ENCODE data around the gene ERO1B. TPM values are rescaled to one million over a fixed set of nuclear protein-coding genes. Genes with fewer than 3 reads are reported as not detected.

The ERO1B gene
- total RNA-seq, 2 donors from 2014 or later, result 10.4 to 12.0 TPM

DNA sequence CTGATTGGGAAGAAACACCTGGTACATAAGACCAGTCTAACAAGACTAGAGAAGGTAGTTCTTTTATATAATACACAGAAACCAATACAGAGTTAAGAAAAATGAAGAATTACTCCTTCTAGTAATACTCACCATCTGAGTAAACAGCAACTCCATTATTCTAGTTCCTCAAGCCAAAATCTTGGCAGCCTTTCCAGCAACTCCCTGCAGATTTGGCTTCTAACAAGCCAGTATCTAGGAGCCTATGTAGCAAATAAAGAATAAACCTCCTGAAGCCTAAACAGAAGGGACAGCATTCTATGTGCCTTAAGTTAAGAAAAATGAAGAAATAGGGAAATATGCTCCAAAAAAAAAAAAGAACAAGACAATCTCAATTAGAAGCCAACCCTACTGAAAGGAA is 24.5 kb downstream of the ERO1B start:
- Histone ChIP-seq H3K27ac (no peak overlapping the region), H3K27me3 (replicated peaks; ENCODE audit: insufficient read depth) (no peaks in the 10 kb centered on the region), H3K4me1 (replicated peaks) (no peaks in the 10 kb centered on the region), H3K4me3 (no peak overlapping the region), H3K36me3 (no peaks in the 10 kb centered on the region), H3K9me3 (no peaks in the 10 kb centered on the region)
- intact Hi-C loops (cut with DNase I), result no loop called here
- DNase-seq (ENCODE audit: low spot score), result no peak
- TF ChIP-seq POLR2AphosphoS5 (IDR thresholded peaks at IDR 0.05) (no peak), POLR2A (IDR thresholded peaks at IDR 0.05) (no peak)
- TF ChIP-seq, protein P1, sequence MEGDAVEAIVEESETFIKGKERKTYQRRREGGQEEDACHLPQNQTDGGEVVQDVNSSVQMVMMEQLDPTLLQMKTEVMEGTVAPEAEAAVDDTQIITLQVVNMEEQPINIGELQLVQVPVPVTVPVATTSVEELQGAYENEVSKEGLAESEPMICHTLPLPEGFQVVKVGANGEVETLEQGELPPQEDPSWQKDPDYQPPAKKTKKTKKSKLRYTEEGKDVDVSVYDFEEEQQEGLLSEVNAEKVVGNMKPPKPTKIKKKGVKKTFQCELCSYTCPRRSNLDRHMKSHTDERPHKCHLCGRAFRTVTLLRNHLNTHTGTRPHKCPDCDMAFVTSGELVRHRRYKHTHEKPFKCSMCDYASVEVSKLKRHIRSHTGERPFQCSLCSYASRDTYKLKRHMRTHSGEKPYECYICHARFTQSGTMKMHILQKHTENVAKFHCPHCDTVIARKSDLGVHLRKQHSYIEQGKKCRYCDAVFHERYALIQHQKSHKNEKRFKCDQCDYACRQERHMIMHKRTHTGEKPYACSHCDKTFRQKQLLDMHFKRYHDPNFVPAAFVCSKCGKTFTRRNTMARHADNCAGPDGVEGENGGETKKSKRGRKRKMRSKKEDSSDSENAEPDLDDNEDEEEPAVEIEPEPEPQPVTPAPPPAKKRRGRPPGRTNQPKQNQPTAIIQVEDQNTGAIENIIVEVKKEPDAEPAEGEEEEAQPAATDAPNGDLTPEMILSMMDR (IDR thresholded peaks at IDR 0.05), result no peak

DNA sequence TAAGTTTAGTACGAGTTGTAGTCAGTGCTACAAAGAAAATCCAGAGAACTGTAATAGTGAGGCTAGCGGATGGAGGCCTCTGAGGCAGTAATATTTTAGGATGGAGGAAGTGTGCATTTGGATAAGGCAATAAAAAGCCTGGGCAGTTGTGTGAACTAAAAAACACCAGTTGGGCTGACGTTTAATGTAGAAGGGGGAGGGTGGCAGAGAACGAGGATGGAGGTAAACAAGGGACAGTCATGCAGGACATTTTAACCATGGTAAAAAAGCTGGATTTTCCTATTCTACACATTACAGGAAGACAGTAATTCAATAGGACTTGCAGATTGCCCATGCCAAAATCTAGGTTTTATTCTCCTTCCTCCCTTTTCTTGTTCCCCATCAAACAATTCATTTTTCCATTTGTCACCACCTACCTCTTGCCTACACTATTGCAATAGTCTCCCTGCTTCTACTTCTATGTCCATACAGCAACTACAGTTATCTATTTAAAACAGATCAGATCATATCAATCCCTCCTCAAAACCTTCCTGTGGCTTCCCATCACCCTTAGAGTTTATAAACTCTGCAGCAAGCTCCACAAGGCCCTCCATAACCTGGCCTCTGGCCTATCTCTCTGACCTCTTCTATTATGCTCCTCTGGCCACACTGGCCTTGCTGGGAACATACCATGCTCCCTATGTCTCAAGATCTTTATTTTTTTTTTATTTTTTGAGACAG is 27.7 kb downstream of the ERO1B start:
- H3K4me1 ChIP-seq (replicated peaks), result no peaks in the 10 kb centered on the region
- intact Hi-C loops (cut with DNase I), result no loop called here
- 80% methylated on average over 4 of the region's 4 CpGs for WGBS

DNA sequence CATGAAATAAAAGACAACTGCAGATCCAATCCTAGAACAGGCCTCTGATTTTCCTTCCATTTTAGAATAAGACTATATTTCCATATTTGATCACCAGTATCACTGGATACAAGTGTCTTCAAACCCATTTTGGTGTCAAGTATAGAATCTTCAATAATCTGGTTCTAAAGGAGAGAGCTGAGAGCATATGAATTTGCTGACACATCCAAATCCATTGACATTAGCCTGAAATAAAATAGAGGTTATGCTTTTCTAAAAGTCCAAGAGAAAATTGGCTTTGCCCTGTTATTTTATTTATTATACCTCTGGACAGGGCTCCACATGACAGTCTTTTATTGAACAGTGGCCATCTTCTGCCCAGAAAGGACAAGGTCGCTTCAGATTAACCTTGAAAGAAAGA is 28.6 kb downstream of the ERO1B start:
- no peak for DNase-seq (ENCODE audit: low spot score)
- Histone ChIP-seq H3K36me3 (no peaks in the 10 kb centered on the region), H3K4me1 (replicated peaks) (no peaks in the 10 kb centered on the region), H3K4me3 (no peak overlapping the region), H3K27me3 (replicated peaks; ENCODE audit: insufficient read depth) (no peaks in the 10 kb centered on the region), H3K27ac (no peak overlapping the region), H3K9me3 (no peaks in the 10 kb centered on the region)
- intact Hi-C loops (cut with DNase I), result no loop called here
- WGBS, result 90% methylated on average over 1 of the region's 1 CpG
- no peak for TF ChIP-seq POLR2AphosphoS5 (IDR thresholded peaks at IDR 0.05)
- TF ChIP-seq, protein P1 (IDR thresholded peaks at IDR 0.05), result no peak
- no peak for TF ChIP-seq POLR2A (IDR thresholded peaks at IDR 0.05)

More for the DNA sequence above, 27.7 kb downstream of the ERO1B start:
- no peaks in the 10 kb centered on the region for H3K9me3 ChIP-seq
- DNase-seq (ENCODE audit: low spot score), result no peak
- no peak overlapping the region for H3K27ac ChIP-seq
- H3K27me3 ChIP-seq (replicated peaks; ENCODE audit: insufficient read depth), result no peaks in the 10 kb centered on the region
- no peak for TF ChIP-seq POLR2AphosphoS5 (IDR thresholded peaks at IDR 0.05)
- TF ChIP-seq POLR2A (IDR thresholded peaks at IDR 0.05), result no peak
- TF ChIP-seq, protein P1 (IDR thresholded peaks at IDR 0.05), result no peak
- H3K4me3 ChIP-seq, result no peak overlapping the region
- no peaks in the 10 kb centered on the region for H3K36me3 ChIP-seq

DNA sequence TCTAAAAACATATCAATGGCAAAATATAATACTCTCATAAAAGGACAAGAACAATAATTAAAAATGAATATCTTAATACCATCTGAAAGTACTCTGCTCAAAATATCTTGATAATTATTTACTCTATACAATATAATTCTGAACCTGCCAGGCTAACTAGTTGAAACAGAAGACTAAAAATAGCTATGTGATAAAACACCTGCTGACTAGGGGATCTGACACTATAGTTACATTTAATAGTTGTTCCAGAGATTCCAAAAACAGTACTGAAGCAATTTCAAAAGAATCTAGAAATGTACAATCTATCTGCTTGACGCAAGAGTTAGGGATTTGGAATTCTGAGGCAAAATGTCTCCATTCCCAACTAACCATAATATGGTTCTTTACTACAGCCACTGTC is 30.2 kb downstream of the ERO1B start:
- no peaks in the 10 kb centered on the region for H3K27me3 ChIP-seq (replicated peaks; ENCODE audit: insufficient read depth)
- 100% methylated on average over 1 of the region's 1 CpG for WGBS
- DNase-seq (ENCODE audit: low spot score), result no peak
- intact Hi-C loops (cut with DNase I), result no loop called here
- no peaks in the 10 kb centered on the region for H3K36me3 ChIP-seq
- H3K9me3 ChIP-seq, result no peaks in the 10 kb centered on the region
- H3K4me3 ChIP-seq, result no peak overlapping the region
- H3K27ac ChIP-seq, result no peak overlapping the region
- TF ChIP-seq POLR2AphosphoS5 (IDR thresholded peaks at IDR 0.05) (no peak), POLR2A (IDR thresholded peaks at IDR 0.05) (no peak)
- TF ChIP-seq, protein P1 (IDR thresholded peaks at IDR 0.05), result no peak
- H3K4me1 ChIP-seq (replicated peaks), result no peaks in the 10 kb centered on the region

DNA sequence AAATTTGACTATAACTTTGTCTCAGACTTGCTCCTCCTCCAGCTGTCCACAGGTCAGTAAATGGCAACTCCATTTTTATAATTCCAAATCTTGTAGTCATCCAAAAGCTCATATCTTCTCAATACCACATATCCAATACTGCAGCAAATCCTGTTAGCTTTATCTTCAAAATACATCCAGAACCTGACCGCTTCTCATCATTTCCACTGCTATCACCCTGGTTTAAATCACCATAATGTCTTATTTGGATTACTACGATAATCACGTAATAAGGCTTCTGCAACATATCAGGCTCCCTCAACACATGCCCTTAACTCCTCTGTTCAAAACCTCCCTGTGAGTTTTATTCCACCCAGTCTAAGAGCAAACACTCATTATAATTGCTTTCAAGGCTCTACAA is 34.5 kb downstream of the ERO1B start:
- WGBS, result 97% methylated on average over 3 of the region's 3 CpGs

More for the DNA sequence above, 34.5 kb downstream of the ERO1B start:
- no peak overlapping the region for H3K27ac ChIP-seq
- no peaks in the 10 kb centered on the region for H3K4me1 ChIP-seq (replicated peaks)
- H3K4me3 ChIP-seq, result no peak overlapping the region
- H3K9me3 ChIP-seq, result no peaks in the 10 kb centered on the region
- no peak for DNase-seq (ENCODE audit: low spot score)
- intact Hi-C loops (cut with DNase I), result no loop called here
- TF ChIP-seq, protein P1 (IDR thresholded peaks at IDR 0.05), result no peak
- TF ChIP-seq POLR2AphosphoS5 (IDR thresholded peaks at IDR 0.05), result no peak
- no peak for TF ChIP-seq POLR2A (IDR thresholded peaks at IDR 0.05)
- H3K27me3 ChIP-seq (replicated peaks; ENCODE audit: insufficient read depth), result no peaks in the 10 kb centered on the region
- no peaks in the 10 kb centered on the region for H3K36me3 ChIP-seq
